BJ (cell line): ENCODE data around the gene CARS2. TPM values are rescaled to one million over a fixed set of nuclear protein-coding genes. Genes with fewer than 3 reads are reported as not detected.

Experiments used
- CTCF ChIA-PET: fragments of 350-600 bp; formaldehyde crosslinking; extraction: SDS; loops from one replicate; lab custom pipeline; 2021; ENCODE audit warnings: antibody characterized with exemption, inconsistent platforms; lab: Yijun Ruan, JAX
- POLR2A ChIA-PET: fragments of 300-600 bp; sonication (Branson Sonifier 250); formaldehyde crosslinking; extraction: SDS; loops from one replicate; lab custom pipeline; 2021; ENCODE audit warnings: antibody characterized with exemption; lab: Charles Lee
- DNase-seq: peaks from one replicate; pipeline ENCODE4 v3.0.0-alpha.2; 2011; ENCODE audit warnings: low read depth
- H3K27me3 ChIP-seq: 2 replicates; pipeline ENCODE4 v1.6.0; 2011; ENCODE audit warnings: low read length; ENCODE audit not compliant: control insufficient read depth, insufficient read depth
- H3K36me3 ChIP-seq: 2 replicates; pipeline ENCODE4 v1.5.1; 2011; ENCODE audit warnings: low read length; ENCODE audit not compliant: control insufficient read depth, insufficient read depth
- H3K4me3 ChIP-seq: 2 replicates; pipeline ENCODE4 v1.5.1; 2011; ENCODE audit warnings: low read depth, mild to moderate bottlenecking, control low read depth, low read length
- polyA plus RNA-seq: library from polyadenylated mRNA; depleted of rRNA; stranded (reverse); fragments of >200 nt; gene quantifications from 2 replicates; pipeline ENCODE4 v1.2.3, GENCODE V29; 2011
- TF ChIP-seq, protein P1 (sequence below): IDR thresholded peaks from 2 replicates; pipeline ENCODE4 v1.5.1; 2011; ENCODE audit warnings: low read depth, mild to moderate bottlenecking, control low read depth, inconsistent platforms, low read length, moderate library complexity; ENCODE audit not compliant: insufficient read depth

CARS2 gene
- polyA plus RNA-seq, 1 experiment = 76.8 TPM

DNA sequence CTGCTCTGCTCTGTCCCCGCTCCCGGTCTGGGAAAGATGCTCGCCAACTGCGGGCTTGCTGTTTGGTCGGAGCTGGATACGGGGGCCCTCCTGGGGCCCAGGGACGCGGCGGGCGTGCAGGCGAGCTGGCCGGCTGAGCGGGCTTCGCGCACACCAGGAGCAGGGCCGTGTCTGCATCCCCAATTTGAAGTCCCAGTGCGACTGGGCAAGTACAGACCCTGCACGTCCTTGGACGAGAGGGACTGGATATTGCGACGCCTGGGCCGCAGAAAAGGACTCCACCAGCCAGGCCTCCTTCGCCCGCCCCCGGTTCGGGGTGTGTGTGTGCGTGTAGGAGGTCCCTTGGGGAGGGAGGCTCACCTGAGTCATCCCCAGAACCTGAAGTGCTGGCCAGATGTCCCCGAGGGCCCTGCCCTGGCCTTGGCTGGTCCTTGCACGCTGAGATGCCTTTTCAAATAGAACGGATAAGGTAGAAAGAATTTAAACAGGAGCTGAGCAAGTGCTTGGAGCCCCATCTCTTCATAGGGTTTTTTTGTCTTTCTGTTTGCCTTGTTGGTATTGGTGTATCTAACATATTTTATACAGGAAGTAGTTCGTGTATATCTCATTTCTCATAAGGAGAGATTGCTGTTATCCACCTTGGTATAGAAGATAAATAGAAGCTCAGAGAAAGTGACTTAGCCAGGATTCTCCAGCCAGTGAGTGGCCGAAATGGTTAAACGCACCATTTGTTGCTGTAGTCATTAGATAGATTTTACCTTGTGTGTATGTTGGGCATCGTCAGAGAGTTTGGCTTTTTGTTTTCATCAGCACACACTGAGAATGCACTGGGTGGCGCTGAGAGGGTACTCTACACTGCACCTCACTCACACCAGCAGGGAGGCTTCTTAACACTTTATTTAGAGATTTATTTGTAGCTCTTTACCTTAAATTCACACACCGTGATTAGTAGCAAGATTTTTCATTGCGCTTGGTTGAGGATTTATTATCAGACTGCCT, 89.5 kb downstream of the CARS2 start:
- POLR2A ChIA-PET = interaction anchor here (1.0 kb wide), 1 partner anchor 19 kb away, joined by 3 read pairs; no protein-coding TSS in a partner anchor
- peak overlapping the region; percentile 85 for H3K4me3 ChIP-seq
- TF ChIP-seq, protein P1, sequence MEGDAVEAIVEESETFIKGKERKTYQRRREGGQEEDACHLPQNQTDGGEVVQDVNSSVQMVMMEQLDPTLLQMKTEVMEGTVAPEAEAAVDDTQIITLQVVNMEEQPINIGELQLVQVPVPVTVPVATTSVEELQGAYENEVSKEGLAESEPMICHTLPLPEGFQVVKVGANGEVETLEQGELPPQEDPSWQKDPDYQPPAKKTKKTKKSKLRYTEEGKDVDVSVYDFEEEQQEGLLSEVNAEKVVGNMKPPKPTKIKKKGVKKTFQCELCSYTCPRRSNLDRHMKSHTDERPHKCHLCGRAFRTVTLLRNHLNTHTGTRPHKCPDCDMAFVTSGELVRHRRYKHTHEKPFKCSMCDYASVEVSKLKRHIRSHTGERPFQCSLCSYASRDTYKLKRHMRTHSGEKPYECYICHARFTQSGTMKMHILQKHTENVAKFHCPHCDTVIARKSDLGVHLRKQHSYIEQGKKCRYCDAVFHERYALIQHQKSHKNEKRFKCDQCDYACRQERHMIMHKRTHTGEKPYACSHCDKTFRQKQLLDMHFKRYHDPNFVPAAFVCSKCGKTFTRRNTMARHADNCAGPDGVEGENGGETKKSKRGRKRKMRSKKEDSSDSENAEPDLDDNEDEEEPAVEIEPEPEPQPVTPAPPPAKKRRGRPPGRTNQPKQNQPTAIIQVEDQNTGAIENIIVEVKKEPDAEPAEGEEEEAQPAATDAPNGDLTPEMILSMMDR = peak; percentile 14; the same call in 1 of the 2 replicates
- CTCF ChIA-PET = interaction anchor here (0.8 kb wide), 1 partner anchor 26 kb away, joined by 3 read pairs; no protein-coding TSS in a partner anchor
- DNase-seq = no peak
- no peaks in the 10 kb centered on the region for H3K27me3 ChIP-seq
- no peaks in the 10 kb centered on the region for H3K36me3 ChIP-seq

DNA sequence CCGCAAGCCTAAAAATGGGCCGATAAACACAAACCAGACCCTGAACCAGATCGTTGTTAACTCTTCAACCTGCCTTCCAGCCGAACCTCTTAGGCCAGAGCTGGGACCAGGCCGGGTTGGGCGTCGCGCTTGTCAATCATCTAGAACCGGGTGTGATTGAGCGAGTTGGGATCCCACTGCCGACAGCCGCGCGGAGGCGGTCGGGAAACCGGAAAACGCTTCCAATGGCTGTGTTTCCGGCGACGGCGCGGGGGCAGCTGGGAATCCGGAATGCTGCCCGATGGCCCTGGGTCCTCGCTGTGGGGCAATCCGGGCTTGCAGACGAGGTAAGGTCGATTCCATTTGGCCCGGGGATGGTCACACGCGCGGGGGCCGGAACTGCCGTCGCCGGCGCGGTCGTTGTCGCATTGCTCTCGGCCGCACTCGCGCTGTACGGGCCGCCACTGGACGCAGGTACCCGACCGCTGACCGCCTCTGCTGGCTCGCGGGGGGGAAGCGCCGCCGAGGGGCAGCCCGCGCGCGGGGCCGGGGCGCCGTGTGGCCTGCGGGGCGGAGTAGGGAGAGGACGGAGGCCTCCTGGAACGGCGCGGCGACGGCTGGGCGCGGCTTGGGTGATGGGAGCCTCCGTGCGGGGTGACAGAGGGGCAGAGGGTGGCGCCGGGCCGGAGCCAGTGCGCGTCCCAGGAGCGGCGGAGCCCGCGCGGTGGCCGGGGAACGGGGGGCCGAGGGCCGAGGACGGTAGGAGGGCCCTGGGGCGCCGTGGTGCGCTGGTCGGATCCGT, 90.4 kb downstream of the CARS2 start, which contains the start of gene NAXD:
Gene NAXD, plus strand, starts transcription at position 224 of the 781 bp plus-strand sequence. Its CDS starts 57 bp downstream, at position 281.
- peak within 1 kb of the TSS; percentile 85 for H3K4me3 ChIP-seq
- H3K36me3 ChIP-seq = no peaks in the 10 kb centered on the region
- TF ChIP-seq, protein P1 = no peak
- POLR2A ChIA-PET = no interaction called here
- H3K27me3 ChIP-seq = no peaks in the 10 kb centered on the region
- DNase-seq = peak; percentile 71
- CTCF ChIA-PET = interaction anchor here (0.6 to 2.0 kb wide), 4 partner anchors 19 to 298 kb away, joined by 3 to 6 read pairs (median 3); no protein-coding TSS in a partner anchor

DNA sequence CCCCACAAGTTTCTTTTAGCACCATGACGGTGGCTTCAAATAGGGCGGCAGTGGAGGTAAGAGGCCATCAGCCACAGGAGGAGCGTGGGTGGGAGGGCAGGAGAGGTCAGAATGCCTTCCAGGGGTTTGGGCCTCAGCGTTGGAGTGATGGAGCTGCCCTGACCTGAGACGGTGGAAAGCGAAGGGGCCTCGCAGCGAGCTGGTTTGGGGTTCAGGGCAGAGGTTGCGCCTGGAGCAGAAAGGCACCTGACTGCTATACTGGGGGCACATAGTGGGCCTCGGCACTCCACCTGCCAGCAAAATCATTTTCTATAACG, 91.0 kb downstream of the CARS2 start:
- H3K27me3 ChIP-seq = no peaks in the 10 kb centered on the region
- TF ChIP-seq, protein P1 = no peak
- DNase-seq = no peak
- CTCF ChIA-PET = interaction anchor here (0.6 to 2.0 kb wide), 4 partner anchors 18 to 299 kb away, joined by 3 to 6 read pairs (median 3); no protein-coding TSS in a partner anchor
- POLR2A ChIA-PET = no interaction called here
- no peaks in the 10 kb centered on the region for H3K36me3 ChIP-seq
- peak overlapping the region; percentile 85 for H3K4me3 ChIP-seq

DNA sequence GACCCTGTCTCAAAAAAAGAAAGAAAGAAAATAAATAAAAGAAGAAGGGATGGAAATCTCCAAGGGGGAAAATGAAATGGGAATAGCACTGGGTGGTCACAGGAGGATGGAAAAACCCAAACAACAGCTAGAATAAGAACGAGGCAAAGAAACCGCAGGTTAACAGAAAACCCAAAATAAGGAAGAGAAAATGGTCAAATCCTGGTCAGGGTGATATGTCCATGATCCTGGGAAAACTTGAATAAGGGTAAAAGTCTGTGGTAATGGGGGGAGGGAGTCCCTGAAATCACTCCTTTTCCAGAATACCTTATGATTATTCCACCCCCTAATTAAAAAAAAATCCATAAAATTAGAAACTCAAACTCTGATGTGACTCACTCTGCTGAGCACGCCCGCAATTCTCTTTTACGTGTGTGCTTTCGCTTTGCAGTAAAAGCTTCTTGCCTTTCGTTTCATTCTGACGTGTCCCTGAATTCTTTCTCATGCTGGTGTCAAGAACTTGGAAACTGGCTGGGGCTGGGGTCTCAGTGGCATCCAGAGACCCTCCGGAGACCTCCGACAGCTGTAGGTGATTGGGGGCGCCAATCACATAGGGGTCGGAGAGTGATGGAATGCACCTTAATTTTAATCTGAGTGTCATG, 94.8 kb downstream of the CARS2 start:
- Histone ChIP-seq H3K4me3 (no peak overlapping the region), H3K27me3 (no peaks in the 10 kb centered on the region), H3K36me3 (no peaks in the 10 kb centered on the region)
- ChIA-PET CTCF (interaction anchor here (0.7 to 3.2 kb wide), 2 partner anchors 17 to 304 kb away, joined by 3 to 15 read pairs; no protein-coding TSS in a partner anchor), POLR2A (no interaction called here)
- TF ChIP-seq, protein P1 = no peak
- no peak for DNase-seq
